CD4-positive, alpha-beta T cell treated with Interferon alpha-2 for 1 hour (primary cell): ENCODE data around the gene WFS1.
A peak's percentile ranks its signal among the peaks of the same experiment; 100 is the strongest.

ENCODE experiments used
- DNase-seq, 2 donors: peaks; one replicate each; pipeline ENCODE4 v3.0.0-alpha.2; 2020 to 2022

WFS1 gene

GRCh38 chr4:6327220-6327917 is 57.7 kb downstream of the WFS1 start:
- peak; percentile 62 to 76 for DNase-seq

DNA sequence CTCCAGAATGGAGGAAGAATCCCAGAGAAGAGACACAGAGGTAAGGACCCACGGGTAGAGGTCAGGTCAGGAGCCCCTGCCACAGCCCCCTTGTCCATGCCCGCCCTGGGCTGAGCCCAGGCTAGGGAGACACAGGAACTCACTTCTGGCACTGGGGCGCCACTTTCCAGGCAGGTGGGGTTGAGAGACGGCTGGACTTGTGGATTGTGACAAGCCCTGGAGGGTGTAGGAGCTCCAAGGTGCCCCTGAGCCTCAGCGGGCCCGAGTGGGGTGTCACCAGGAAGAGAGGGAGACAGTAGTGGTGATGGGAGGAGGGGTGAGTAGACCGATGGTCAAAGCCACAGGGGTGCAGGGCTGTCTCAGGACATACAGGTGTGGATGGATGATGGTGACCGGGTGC is 58.9 kb downstream of the WFS1 start:
- DNase-seq: no peak

GRCh38 chr4:6329478-6330383 is 60.1 kb downstream of the WFS1 start:
- no peak for DNase-seq

GRCh38 chr4:6330384-6330767 is 60.7 kb downstream of the WFS1 start:
- DNase-seq: no peak

DNA sequence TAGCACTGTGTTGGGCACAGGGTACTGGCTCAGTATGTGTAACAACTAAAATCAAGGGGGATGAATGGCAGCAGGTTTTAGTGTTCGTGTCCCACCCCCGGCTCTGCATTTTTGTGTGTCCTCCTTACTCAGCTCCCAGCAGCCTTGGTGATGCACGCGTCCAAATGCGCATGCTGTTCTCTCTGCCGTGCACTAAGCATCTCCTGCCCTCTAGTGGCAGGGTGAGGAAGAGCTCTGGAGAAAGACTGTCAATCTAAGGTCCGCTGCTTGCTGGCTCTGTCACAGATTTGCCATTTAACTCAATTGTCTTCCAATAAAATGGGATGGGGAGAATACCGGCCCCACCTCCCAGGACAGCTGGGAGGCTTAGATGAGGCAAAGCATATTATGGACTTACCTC is 61.4 kb downstream of the WFS1 start:
- DNase-seq: peak in 1 of 2 donors; percentile 41

- no peak for DNase-seq
These were observed 61.8 kb downstream of the WFS1 start for GRCh38 chr4:6331468-6331867.

GRCh38 chr4:6332042-6332668 is 62.5 kb downstream of the WFS1 start:
- DNase-seq: peak in 1 of 2 donors; percentile 16

DNA sequence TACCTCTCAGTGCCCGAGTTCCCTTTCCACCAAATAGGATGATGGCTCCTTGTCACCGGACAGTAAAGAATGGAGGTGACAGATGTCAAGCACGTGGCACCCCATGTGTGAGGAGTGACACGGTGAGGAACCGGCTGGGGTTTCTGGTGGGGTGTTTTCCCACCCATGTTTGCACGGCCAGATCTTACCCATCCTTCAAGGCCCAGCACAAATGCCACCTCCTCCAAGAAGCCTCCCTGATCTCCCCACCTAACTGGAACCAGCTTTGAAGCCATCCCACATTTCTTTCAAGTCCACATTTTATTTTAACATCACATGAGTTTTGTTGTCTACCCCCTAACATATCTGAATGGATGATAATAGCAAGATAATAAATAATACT is 63.0 kb downstream of the WFS1 start:
- DNase-seq: no peak

- DNase-seq: no peak
These were observed 63.9 kb downstream of the WFS1 start for GRCh38 chr4:6333301-6334202.

- DNase-seq: no peak
These were observed 64.7 kb downstream of the WFS1 start for GRCh38 chr4:6334203-6334887.

DNA sequence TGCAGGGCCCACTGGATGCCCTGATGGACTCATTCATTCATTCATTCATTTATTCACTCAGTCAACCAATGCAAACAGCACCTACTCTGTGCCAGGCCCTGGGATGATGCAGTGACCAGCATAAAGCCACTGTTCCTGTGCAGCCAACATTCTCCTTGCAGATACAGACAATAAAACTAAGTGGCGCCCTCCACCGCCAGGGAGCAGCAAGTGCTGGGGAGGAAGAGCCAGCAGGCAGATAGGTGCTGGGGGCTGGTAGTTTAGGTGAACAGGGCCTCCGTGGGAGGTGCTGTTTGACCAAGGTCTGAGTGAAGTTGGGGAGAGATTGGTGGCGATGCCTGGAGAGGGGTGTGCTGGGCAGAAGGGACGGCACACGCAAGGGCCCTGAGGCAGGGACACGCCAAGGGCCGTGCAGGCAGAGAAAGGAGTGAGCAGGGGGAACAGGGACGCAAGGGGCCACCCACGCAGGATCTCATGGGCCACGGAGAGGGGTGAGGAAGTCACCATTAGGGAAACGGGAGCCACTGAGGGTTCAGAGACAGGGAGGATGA is 65.5 kb downstream of the WFS1 start:
- no peak for DNase-seq

GRCh38 chr4:6336166-6336565 is 66.5 kb downstream of the WFS1 start:
- no peak for DNase-seq

GRCh38 chr4:6337331-6337935 is 67.8 kb downstream of the WFS1 start:
- DNase-seq: no peak

GRCh38 chr4:6338175-6338950 is 68.7 kb downstream of the WFS1 start:
- DNase-seq: peak in 1 of 2 donors; percentile 41

DNA sequence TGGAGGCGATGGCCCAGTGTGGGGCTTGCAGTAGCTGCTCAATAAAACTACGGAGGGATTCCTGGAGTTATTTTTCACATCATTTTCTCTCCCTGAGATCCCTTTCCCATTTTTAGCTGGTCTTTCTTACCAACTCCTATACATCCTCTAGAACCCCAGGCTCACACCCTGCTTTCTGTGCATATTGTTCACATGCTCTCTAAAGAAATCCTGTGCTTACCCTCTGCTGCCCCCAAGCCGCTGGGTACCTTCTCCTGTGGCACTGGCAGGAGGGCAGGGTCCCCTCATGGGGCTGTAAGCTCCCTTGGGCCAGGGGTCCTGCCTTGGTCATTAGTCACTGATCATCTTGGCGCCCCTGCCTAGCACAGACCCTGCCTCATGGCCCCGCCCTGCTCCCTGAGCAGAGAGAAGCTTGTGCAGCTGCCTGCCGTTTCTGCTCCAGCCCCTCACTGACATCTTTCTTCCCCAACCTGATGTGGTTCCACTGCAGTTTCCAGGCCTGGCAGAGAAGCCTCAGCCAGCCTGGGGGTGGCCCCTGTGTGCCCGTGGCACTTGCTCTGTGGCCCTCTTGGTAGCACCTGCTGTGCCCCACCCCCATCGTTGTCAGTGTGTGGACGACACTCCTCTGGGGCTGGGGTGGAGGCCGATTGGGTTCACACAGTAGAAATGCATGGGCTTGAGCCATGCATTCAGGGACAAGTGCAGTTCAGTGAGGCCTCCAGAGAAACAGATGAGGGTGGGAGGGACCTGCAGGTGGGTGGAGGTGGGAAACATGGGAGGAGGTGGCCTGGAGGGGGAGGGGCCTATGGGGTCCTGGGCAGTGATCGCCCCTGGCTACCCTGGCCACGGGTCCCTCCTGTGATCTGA is 69.5 kb downstream of the WFS1 start:
- DNase-seq: no peak

- no peak for DNase-seq
These were observed 70.3 kb downstream of the WFS1 start for GRCh38 chr4:6339818-6340445.

GRCh38 chr4:6340446-6341015 is 70.9 kb downstream of the WFS1 start:
- no peak for DNase-seq

- no peak for DNase-seq
These were observed 72.0 kb downstream of the WFS1 start for GRCh38 chr4:6341696-6342095.
